Nephron progenitor cell (in vitro differentiated cells): ENCODE data around the gene TUBB3.

Experiments
- DNase-seq: peaks from one replicate; pipeline ENCODE4 v3.0.0; 2021
- H3K27ac Mint-ChIP-seq: 2 replicates; pipeline ENCODE4 v1.8.0; 2021; ENCODE audit warnings: mild to moderate bottlenecking, moderate library complexity, mixed read lengths
- H3K27me3 Mint-ChIP-seq: 2 replicates; pipeline ENCODE4 v1.8.0; 2021; ENCODE audit warnings: mild to moderate bottlenecking, low read depth, mixed read lengths; ENCODE audit not compliant: poor library complexity
- H3K36me3 Mint-ChIP-seq: 2 replicates; pipeline ENCODE4 v1.8.0; 2021; ENCODE audit warnings: low read depth, mixed read lengths
- H3K4me1 Mint-ChIP-seq: 2 replicates; pipeline ENCODE4 v1.8.0; 2021; ENCODE audit warnings: mixed read lengths
- H3K4me3 Mint-ChIP-seq: 2 replicates; pipeline ENCODE4 v1.8.0; 2021; ENCODE audit warnings: mild to moderate bottlenecking, moderate library complexity, mixed read lengths
- H3K9me3 Mint-ChIP-seq: 2 replicates; pipeline ENCODE4 v1.8.0; 2021; ENCODE audit warnings: mild to moderate bottlenecking, moderate library complexity, mixed read lengths
- CTCF ChIP-seq: fragments of 200-600 bp; sonication (generic); IDR thresholded peaks from 2 replicates; pipeline ENCODE4 v1.5.0; 2021; ENCODE audit warnings: antibody characterized with exemption

The TUBB3 gene

GRCh38 chr16:89909777-89910716 lies 13.1 kb upstream of the TUBB3 start:
- Mint-ChIP-seq H3K4me3 (no peak overlapping the region), H3K4me1 (peaks cover 14% of the 10 kb centered on the region), H3K9me3 (peaks cover 10% of the 10 kb centered on the region), H3K27me3 (peaks cover 3% of the 10 kb centered on the region), H3K27ac (no peak overlapping the region), H3K36me3 (peaks cover 43% of the 10 kb centered on the region)
- DNase-seq, result peak; percentile 80
- peak; percentile 87 for TF ChIP-seq CTCF

GRCh38 chr16:89910717-89911354 lies 12.3 kb upstream of the TUBB3 start:
- H3K9me3 Mint-ChIP-seq, result peaks cover 10% of the 10 kb centered on the region

GRCh38 chr16:89911375-89911774 lies 11.8 kb upstream of the TUBB3 start:
- no peak for TF ChIP-seq CTCF
- peak overlapping the region; percentile 25 for H3K27ac Mint-ChIP-seq
- H3K27me3 Mint-ChIP-seq, result peaks cover 3% of the 10 kb centered on the region
- H3K9me3 Mint-ChIP-seq, result peaks cover 8% of the 10 kb centered on the region
- H3K36me3 Mint-ChIP-seq, result peaks cover 29% of the 10 kb centered on the region
- no peak for DNase-seq
- no peak overlapping the region for H3K4me3 Mint-ChIP-seq
- peaks cover 11% of the 10 kb centered on the region for H3K4me1 Mint-ChIP-seq

More at GRCh38 chr16:89910717-89911354, 12.3 kb upstream of the TUBB3 start:
- H3K27me3 Mint-ChIP-seq, result peaks cover 3% of the 10 kb centered on the region
- no peak for DNase-seq
- TF ChIP-seq CTCF, result no peak
- H3K4me1 Mint-ChIP-seq, result peaks cover 13% of the 10 kb centered on the region
- peak overlapping the region; percentile 25 for H3K27ac Mint-ChIP-seq
- H3K36me3 Mint-ChIP-seq, result peaks cover 35% of the 10 kb centered on the region
- no peak overlapping the region for H3K4me3 Mint-ChIP-seq

- TF ChIP-seq CTCF, result no peak
- Mint-ChIP-seq H3K4me3 (no peak overlapping the region), H3K27me3 (peaks cover 3% of the 10 kb centered on the region), H3K27ac (peak overlapping the region; percentile 88), H3K4me1 (peaks cover 11% of the 10 kb centered on the region), H3K9me3 (peaks cover under 1% of the 10 kb centered on the region), H3K36me3 (peaks cover 22% of the 10 kb centered on the region)
- no peak for DNase-seq
Observed at GRCh38 chr16:89912143-89912542, 11.0 kb upstream of the TUBB3 start.

GRCh38 chr16:89912627-89913026 lies 10.5 kb upstream of the TUBB3 start:
- Mint-ChIP-seq H3K27me3 (peaks cover 3% of the 10 kb centered on the region), H3K9me3 (no peaks in the 10 kb centered on the region), H3K36me3 (peaks cover 20% of the 10 kb centered on the region), H3K4me1 (peaks cover 14% of the 10 kb centered on the region), H3K4me3 (no peak overlapping the region), H3K27ac (peak overlapping the region; percentile 87)
- TF ChIP-seq CTCF, result no peak
- DNase-seq, result no peak
